ENCODE results near the gene GALNT2. TPM values are rescaled to one million over a fixed set of nuclear protein-coding genes. Genes with fewer than 3 reads are reported as not detected.

GALNT2 gene
- total and polyA plus RNA-seq, 7 donors, result 8.4 to 43.8 (median 37.1) TPM

GRCh38 chr1:230124186-230125128 lies 57.4 kb downstream of the GALNT2 start:
- DNase-seq, result no peak
- intact Hi-C loops (cut with DNase I), result no loop called here
- Histone ChIP-seq H3K27ac (peak overlapping the region in 1 of 4 donors; percentile 11), H3K27me3 (no peaks in the 10 kb centered on the region), H3K4me3 (no peak overlapping the region), H3K36me3 (no peaks in the 10 kb centered on the region), H3K9me3 (no peaks in the 10 kb centered on the region), H3K4me1 (peaks cover 0 to 38% (median 20%) of the 10 kb centered on the region in 4 donors)
- WGBS, 2 donors, result 85 to 93% methylated on average over 9 of the region's 9 CpGs
- TF ChIP-seq, protein P1, sequence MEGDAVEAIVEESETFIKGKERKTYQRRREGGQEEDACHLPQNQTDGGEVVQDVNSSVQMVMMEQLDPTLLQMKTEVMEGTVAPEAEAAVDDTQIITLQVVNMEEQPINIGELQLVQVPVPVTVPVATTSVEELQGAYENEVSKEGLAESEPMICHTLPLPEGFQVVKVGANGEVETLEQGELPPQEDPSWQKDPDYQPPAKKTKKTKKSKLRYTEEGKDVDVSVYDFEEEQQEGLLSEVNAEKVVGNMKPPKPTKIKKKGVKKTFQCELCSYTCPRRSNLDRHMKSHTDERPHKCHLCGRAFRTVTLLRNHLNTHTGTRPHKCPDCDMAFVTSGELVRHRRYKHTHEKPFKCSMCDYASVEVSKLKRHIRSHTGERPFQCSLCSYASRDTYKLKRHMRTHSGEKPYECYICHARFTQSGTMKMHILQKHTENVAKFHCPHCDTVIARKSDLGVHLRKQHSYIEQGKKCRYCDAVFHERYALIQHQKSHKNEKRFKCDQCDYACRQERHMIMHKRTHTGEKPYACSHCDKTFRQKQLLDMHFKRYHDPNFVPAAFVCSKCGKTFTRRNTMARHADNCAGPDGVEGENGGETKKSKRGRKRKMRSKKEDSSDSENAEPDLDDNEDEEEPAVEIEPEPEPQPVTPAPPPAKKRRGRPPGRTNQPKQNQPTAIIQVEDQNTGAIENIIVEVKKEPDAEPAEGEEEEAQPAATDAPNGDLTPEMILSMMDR (IDR thresholded peaks at IDR 0.05), result no peak
- no peak for TF ChIP-seq POLR2A (IDR thresholded peaks at IDR 0.05)
- no peak for TF ChIP-seq EP300 (IDR thresholded peaks at IDR 0.05)
- TF ChIP-seq POLR2AphosphoS5 (IDR thresholded peaks at IDR 0.05), result no peak

- WGBS, 2 donors, result 92 to 97% methylated on average over 6 of the region's 6 CpGs
- H3K4me3 ChIP-seq, result no peak overlapping the region
- peak overlapping the region in 1 of 4 donors; percentile 24 for H3K27ac ChIP-seq
- H3K4me1 ChIP-seq, result peaks cover 0 to 38% (median 20%) of the 10 kb centered on the region in 4 donors
- H3K36me3 ChIP-seq, result no peaks in the 10 kb centered on the region
- TF ChIP-seq POLR2AphosphoS5 (IDR thresholded peaks at IDR 0.05) (no peak), POLR2A (IDR thresholded peaks at IDR 0.05) (no peak), EP300 (IDR thresholded peaks at IDR 0.05) (no peak)
- TF ChIP-seq, protein P1 (IDR thresholded peaks at IDR 0.05), result no peak
- intact Hi-C loops (cut with DNase I), result no loop called here
- DNase-seq, result no peak
- no peaks in the 10 kb centered on the region for H3K27me3 ChIP-seq
- no peaks in the 10 kb centered on the region for H3K9me3 ChIP-seq
These were observed 58.1 kb downstream of the GALNT2 start for GRCh38 chr1:230125141-230125540.

DNA sequence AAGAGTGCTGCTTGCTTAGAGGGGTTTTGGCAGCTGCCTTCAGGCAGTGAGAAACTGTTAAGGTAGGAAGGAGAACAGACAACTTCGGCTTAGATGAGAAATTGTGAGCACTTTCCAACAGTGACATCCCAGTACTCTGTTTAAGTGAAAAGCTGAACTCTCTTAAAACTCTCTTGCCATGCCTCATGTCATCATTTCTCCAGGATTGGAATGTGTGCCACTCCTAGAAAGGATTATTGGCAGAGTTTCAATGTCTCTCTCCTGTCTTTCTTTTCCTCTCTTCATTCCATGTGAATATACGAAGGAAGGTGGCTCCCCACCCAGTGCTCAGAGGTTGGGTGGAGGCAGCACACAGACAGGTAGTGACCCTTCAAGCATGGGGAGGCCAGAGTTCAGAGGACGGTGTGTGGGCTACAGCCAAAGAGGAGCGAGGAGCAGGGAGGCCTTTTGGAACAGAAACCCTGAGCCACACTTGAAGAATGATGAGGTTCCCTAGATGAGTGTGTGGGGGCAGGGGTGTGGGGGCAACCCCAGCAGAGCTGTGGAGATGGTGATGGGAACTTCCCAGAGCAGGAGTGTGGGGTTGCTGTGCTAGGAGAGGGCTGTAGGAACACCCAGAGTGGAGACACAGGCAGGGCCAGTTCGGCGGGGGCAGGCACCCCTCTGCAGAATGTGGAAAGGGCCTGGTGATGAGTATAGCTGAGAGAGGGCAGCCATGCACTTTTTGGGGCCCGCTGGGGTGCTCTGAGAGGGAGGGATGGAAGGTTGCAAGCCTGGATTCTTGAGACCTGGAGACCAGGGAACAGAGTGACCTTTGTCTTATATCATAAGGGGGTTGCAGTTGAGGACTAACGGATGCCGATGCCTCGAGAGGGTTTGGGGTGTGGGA lies 58.8 kb downstream of the GALNT2 start:
- TF ChIP-seq POLR2A (IDR thresholded peaks at IDR 0.05), result no peak
- TF ChIP-seq, protein P1 (IDR thresholded peaks at IDR 0.05), result no peak
- TF ChIP-seq EP300 (IDR thresholded peaks at IDR 0.05), result no peak
- TF ChIP-seq POLR2AphosphoS5 (IDR thresholded peaks at IDR 0.05), result no peak
- no peaks in the 10 kb centered on the region for H3K27me3 ChIP-seq
- no peak overlapping the region for H3K4me3 ChIP-seq
- no peak for DNase-seq
- WGBS, 2 donors, result 78 to 79% methylated on average over 10 of the region's 10 CpGs
- H3K4me1 ChIP-seq, result peaks cover 0 to 38% (median 20%) of the 10 kb centered on the region in 4 donors
- H3K27ac ChIP-seq, result peak overlapping the region in 1 of 4 donors; percentile 24
- intact Hi-C loops (cut with DNase I), result no loop called here
- no peaks in the 10 kb centered on the region for H3K9me3 ChIP-seq
- H3K36me3 ChIP-seq, result no peaks in the 10 kb centered on the region

GRCh38 chr1:230126529-230127104 lies 59.6 kb downstream of the GALNT2 start:
- Histone ChIP-seq H3K27ac (no peak overlapping the region), H3K4me3 (no peak overlapping the region), H3K4me1 (peaks cover 0 to 38% (median 20%) of the 10 kb centered on the region in 4 donors), H3K36me3 (no peaks in the 10 kb centered on the region), H3K9me3 (no peaks in the 10 kb centered on the region), H3K27me3 (no peaks in the 10 kb centered on the region)
- DNase-seq, result no peak
- TF ChIP-seq, protein P1 (IDR thresholded peaks at IDR 0.05), result no peak
- TF ChIP-seq POLR2AphosphoS5 (IDR thresholded peaks at IDR 0.05) (no peak), EP300 (IDR thresholded peaks at IDR 0.05) (no peak), POLR2A (IDR thresholded peaks at IDR 0.05) (no peak)
- 66 to 69% methylated on average over 16 of the region's 16 CpGs for WGBS, 2 donors
- intact Hi-C loops (cut with DNase I), result no loop called here
